Measurements from ENCODE around the gene CNOT8.
"Not testable (repeated sequence)": the region's sequence is repeated elsewhere in the genome, so short reads cannot be mapped to it uniquely, and the experiment has no call there.

CNOT8 gene

GRCh38 chr5:154858297-154858971 is at the start of gene CNOT8:
Gene CNOT8, plus strand, starts transcription at chr5:154858627. Its CDS starts 4,652 bp downstream, at chr5:154863279.
- DNase-seq (ENCODE audit: low read depth in 3 of 3): peak; percentile 95 to 97 (median 96)

GRCh38 chr5:154811239-154811638 is 47.2 kb upstream of the CNOT8 start:
- no peak for DNase-seq (ENCODE audit: low read depth in 3 of 3)

GRCh38 chr5:154811653-154812465 is 46.6 kb upstream of the CNOT8 start:
- DNase-seq (ENCODE audit: low read depth in 3 of 3): peak; percentile 33 to 38 (median 38)

- DNase-seq (ENCODE audit: low read depth in 3 of 3): no peak
These were observed 45.3 kb upstream of the CNOT8 start for GRCh38 chr5:154813158-154813557.

- DNase-seq (ENCODE audit: low read depth in 3 of 3): no peak
These were observed 44.7 kb upstream of the CNOT8 start for GRCh38 chr5:154813736-154814135.

- no peak for DNase-seq (ENCODE audit: low read depth in 3 of 3)
These were observed 43.4 kb upstream of the CNOT8 start for GRCh38 chr5:154815025-154815424.

GRCh38 chr5:154815684-154816247 is 42.7 kb upstream of the CNOT8 start:
- no peak for DNase-seq (ENCODE audit: low read depth in 3 of 3)

- DNase-seq (ENCODE audit: low read depth in 3 of 3): no peak
These were observed 41.4 kb upstream of the CNOT8 start for GRCh38 chr5:154816891-154817492.

GRCh38 chr5:154817815-154818214 is 40.6 kb upstream of the CNOT8 start:
- no peak for DNase-seq (ENCODE audit: low read depth in 3 of 3)

GRCh38 chr5:154818471-154819116 is 39.8 kb upstream of the CNOT8 start:
- DNase-seq (ENCODE audit: low read depth in 3 of 3): no peak

GRCh38 chr5:154819546-154819945 is 38.9 kb upstream of the CNOT8 start:
- no peak for DNase-seq (ENCODE audit: low read depth in 3 of 3)

- no peak for DNase-seq (ENCODE audit: low read depth in 3 of 3)
These were observed 38.0 kb upstream of the CNOT8 start for GRCh38 chr5:154820383-154820782.

- not testable (repeated sequence) for DNase-seq (ENCODE audit: low read depth in 3 of 3)
These were observed 35.5 kb upstream of the CNOT8 start for GRCh38 chr5:154822896-154823295.

GRCh38 chr5:154823605-154824004 is 34.8 kb upstream of the CNOT8 start:
- DNase-seq (ENCODE audit: low read depth in 3 of 3): no peak

- DNase-seq (ENCODE audit: low read depth in 3 of 3): no peak
These were observed 34.4 kb upstream of the CNOT8 start for GRCh38 chr5:154824070-154824469.

- no peak for DNase-seq (ENCODE audit: low read depth in 3 of 3)
These were observed 29.2 kb upstream of the CNOT8 start for GRCh38 chr5:154829181-154829588.

- DNase-seq (ENCODE audit: low read depth in 3 of 3): no peak
These were observed 28.7 kb upstream of the CNOT8 start for GRCh38 chr5:154829589-154830218.

- no peak for DNase-seq (ENCODE audit: low read depth in 3 of 3)
These were observed 28.2 kb upstream of the CNOT8 start for GRCh38 chr5:154830219-154830595.

- DNase-seq (ENCODE audit: low read depth in 3 of 3): no peak
These were observed 27.8 kb upstream of the CNOT8 start for GRCh38 chr5:154830596-154830995.

- DNase-seq (ENCODE audit: low read depth in 3 of 3): no peak
These were observed 27.0 kb upstream of the CNOT8 start for GRCh38 chr5:154831451-154831850.

GRCh38 chr5:154832804-154833203 is 25.6 kb upstream of the CNOT8 start:
- DNase-seq (ENCODE audit: low read depth in 3 of 3): not testable (repeated sequence)
